Measurements from ENCODE around the gene ANKIB1.

ANKIB1 gene

GRCh38 chr7:92282930-92283329 lies 37.2 kb downstream of the ANKIB1 start:
- TF ChIP-seq, protein P1, sequence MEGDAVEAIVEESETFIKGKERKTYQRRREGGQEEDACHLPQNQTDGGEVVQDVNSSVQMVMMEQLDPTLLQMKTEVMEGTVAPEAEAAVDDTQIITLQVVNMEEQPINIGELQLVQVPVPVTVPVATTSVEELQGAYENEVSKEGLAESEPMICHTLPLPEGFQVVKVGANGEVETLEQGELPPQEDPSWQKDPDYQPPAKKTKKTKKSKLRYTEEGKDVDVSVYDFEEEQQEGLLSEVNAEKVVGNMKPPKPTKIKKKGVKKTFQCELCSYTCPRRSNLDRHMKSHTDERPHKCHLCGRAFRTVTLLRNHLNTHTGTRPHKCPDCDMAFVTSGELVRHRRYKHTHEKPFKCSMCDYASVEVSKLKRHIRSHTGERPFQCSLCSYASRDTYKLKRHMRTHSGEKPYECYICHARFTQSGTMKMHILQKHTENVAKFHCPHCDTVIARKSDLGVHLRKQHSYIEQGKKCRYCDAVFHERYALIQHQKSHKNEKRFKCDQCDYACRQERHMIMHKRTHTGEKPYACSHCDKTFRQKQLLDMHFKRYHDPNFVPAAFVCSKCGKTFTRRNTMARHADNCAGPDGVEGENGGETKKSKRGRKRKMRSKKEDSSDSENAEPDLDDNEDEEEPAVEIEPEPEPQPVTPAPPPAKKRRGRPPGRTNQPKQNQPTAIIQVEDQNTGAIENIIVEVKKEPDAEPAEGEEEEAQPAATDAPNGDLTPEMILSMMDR (IDR thresholded peaks at IDR 0.05; ENCODE audit: low read depth, low read length): no peak
- no peak for DNase-seq (ENCODE audit: extremely low read depth, low read depth)

- TF ChIP-seq, protein P1 (IDR thresholded peaks at IDR 0.05; ENCODE audit: low read depth, low read length): no peak
- no peak for DNase-seq (ENCODE audit: extremely low read depth, low read depth)
These were observed 43.5 kb downstream of the ANKIB1 start for GRCh38 chr7:92289321-92289720.

DNA sequence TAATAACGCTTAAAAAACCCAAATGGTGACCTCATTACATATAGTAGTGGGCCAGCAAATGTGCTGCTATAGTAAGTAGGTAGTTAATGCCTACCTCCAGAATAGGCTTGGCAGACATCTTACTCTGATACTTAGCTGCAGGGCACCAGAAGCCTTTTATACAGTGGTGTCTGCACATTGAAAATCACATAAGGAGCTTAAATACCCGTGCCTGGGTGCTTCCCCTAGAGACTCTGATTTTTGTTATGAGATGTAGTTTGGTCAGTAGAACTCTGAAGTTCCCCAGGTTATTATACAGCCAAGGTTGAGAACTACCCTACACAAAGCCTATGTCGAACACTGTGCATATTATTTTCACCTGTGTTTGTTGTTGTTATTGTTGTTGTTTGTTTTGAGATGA lies 47.2 kb downstream of the ANKIB1 start:
- TF ChIP-seq, protein P1 (IDR thresholded peaks at IDR 0.05; ENCODE audit: low read depth, low read length): no peak
- DNase-seq (ENCODE audit: extremely low read depth, low read depth): no peak

- TF ChIP-seq, protein P1 (IDR thresholded peaks at IDR 0.05; ENCODE audit: low read depth, low read length): no peak
These were observed 48.3 kb downstream of the ANKIB1 start for GRCh38 chr7:92293896-92294590.

DNA sequence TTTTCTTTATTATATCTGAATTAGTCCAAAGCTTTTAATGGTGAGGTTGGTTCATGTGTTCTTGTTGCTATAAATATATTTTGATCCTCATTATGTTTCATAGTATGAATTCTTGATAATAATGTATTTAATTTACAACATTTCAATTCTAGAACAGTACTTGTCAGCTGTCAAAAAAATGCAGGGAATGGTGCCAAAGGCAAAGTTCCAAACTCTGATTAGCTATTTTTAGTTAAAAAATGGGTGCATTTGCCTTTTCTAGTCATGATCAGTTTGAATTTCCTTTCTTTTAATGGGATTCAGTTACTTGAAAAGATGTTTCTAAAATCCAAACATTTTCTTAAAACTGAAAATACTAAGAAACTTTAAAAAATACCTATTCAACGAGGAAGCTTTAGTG lies 49.6 kb downstream of the ANKIB1 start:
- no peak for DNase-seq (ENCODE audit: extremely low read depth, low read depth)
- TF ChIP-seq, protein P1 (IDR thresholded peaks at IDR 0.05; ENCODE audit: low read depth, low read length): no peak

More at GRCh38 chr7:92293896-92294590, 48.3 kb downstream of the ANKIB1 start:
- no peak for DNase-seq (ENCODE audit: extremely low read depth, low read depth)

GRCh38 chr7:92296235-92296634 lies 50.5 kb downstream of the ANKIB1 start:
- TF ChIP-seq, protein P1 (IDR thresholded peaks at IDR 0.05; ENCODE audit: low read depth, low read length): no peak
- DNase-seq (ENCODE audit: extremely low read depth, low read depth): no peak

- no peak for DNase-seq (ENCODE audit: extremely low read depth, low read depth)
These were observed 51.2 kb downstream of the ANKIB1 start for GRCh38 chr7:92296880-92297445.

More at GRCh38 chr7:92296880-92297445, 51.2 kb downstream of the ANKIB1 start:
- TF ChIP-seq, protein P1 (IDR thresholded peaks at IDR 0.05; ENCODE audit: low read depth, low read length): no peak

All from AG09319 (cell line).